ENCODE results near the gene C3.

GRCh38 chr19:6664916-6665315 lies 55.5 kb downstream of the C3 start:
- TF ChIP-seq POLR2A (IDR thresholded peaks at IDR 0.05; ENCODE audit: low read depth) (no peak), CTCF (IDR thresholded peaks at IDR 0.05) (no peak)

Measured in esophagus muscularis mucosa (tissue), 3 donors.